22Rv1 (cell line): Measurements from ENCODE around the gene PCYOX1L.

Experiments
- ZFX ChIP-seq: fragments of 450-650 bp; IDR thresholded peaks from 2 replicates; pipeline ENCODE4 v1.6.1; 2017; ENCODE audit warnings: antibody characterized with exemption, borderline replicate concordance
- TF ChIP-seq, protein P1 (sequence below): fragments of 450-650 bp; IDR thresholded peaks from 2 replicates; pipeline ENCODE4 v1.5.1; 2017; ENCODE audit warnings: mild to moderate bottlenecking

DNA sequence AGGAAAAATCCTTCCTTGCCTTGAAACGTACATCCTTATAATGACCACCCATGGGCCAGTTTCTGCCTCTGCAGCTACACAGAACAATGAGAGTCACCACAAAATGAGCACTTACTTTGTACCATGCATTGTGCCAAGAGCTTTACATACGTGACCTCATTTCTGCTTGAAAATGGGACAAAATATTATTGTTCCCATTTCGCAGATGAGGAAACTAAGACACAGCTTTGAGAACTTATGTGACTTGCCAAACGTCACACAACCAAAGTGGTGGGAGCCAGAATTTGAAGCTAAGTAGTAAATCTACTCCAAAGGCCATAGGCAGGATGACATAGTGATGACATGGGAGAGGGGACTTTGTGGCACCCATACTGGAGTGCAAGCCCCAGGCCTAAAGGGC, 47.4 kb upstream of the PCYOX1L start:
- TF ChIP-seq, protein P1, sequence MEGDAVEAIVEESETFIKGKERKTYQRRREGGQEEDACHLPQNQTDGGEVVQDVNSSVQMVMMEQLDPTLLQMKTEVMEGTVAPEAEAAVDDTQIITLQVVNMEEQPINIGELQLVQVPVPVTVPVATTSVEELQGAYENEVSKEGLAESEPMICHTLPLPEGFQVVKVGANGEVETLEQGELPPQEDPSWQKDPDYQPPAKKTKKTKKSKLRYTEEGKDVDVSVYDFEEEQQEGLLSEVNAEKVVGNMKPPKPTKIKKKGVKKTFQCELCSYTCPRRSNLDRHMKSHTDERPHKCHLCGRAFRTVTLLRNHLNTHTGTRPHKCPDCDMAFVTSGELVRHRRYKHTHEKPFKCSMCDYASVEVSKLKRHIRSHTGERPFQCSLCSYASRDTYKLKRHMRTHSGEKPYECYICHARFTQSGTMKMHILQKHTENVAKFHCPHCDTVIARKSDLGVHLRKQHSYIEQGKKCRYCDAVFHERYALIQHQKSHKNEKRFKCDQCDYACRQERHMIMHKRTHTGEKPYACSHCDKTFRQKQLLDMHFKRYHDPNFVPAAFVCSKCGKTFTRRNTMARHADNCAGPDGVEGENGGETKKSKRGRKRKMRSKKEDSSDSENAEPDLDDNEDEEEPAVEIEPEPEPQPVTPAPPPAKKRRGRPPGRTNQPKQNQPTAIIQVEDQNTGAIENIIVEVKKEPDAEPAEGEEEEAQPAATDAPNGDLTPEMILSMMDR, result no peak
- TF ChIP-seq ZFX, result no peak
